SJSA1 (cell line): ENCODE data around the gene NDEL1. TPM values are rescaled to one million over a fixed set of nuclear protein-coding genes. Genes with fewer than 3 reads are reported as not detected.

Experiments used
- DNase-seq, 2 experiments: peaks; one replicate each; pipeline ENCODE4 v3.0.0-alpha.2; 2015 to 2020; ENCODE audit warnings: low spot score in 2 of 2, low read depth in 1 of 2
- H3K27ac ChIP-seq: fragments of 250-450 bp; sonication (Bioruptor Pico); 2 replicates; pipeline ENCODE4 v1.5.1; 2020; ENCODE audit warnings: mild to moderate bottlenecking, moderate library complexity
- H3K27me3 ChIP-seq: fragments of 250-450 bp; sonication (Bioruptor Pico); replicated peaks from 2 replicates; pipeline ENCODE4 v1.5.1; 2020; ENCODE audit warnings: mild to moderate bottlenecking, moderate library complexity
- H3K36me3 ChIP-seq: fragments of 250-450 bp; sonication (Bioruptor Pico); 2 replicates; pipeline ENCODE4 v1.5.1; 2020; ENCODE audit warnings: mild to moderate bottlenecking
- H3K4me1 ChIP-seq: fragments of 250-450 bp; sonication (Bioruptor Pico); replicated peaks from 2 replicates; pipeline ENCODE4 v1.6.1; 2021; ENCODE audit warnings: mild to moderate bottlenecking
- H3K4me3 ChIP-seq: fragments of 250-450 bp; sonication (Bioruptor Pico); 2 replicates; pipeline ENCODE4 v1.5.1; 2020; ENCODE audit warnings: mild to moderate bottlenecking
- H3K9me3 ChIP-seq: fragments of 250-450 bp; sonication (Bioruptor Pico); replicated peaks from 2 replicates; pipeline ENCODE4 v1.5.1; 2020; ENCODE audit warnings: mild to moderate bottlenecking
- total RNA-seq: library from RNA; depleted of rRNA; stranded (reverse); fragments of >200 nt; shearing (Covaris generic); gene quantifications from 2 replicates; pipeline ENCODE4 v1.2.3, GENCODE V29; 2014

Gene NDEL1
- total RNA-seq, 1 experiment from 2014 or later, result 49.7 TPM

DNA sequence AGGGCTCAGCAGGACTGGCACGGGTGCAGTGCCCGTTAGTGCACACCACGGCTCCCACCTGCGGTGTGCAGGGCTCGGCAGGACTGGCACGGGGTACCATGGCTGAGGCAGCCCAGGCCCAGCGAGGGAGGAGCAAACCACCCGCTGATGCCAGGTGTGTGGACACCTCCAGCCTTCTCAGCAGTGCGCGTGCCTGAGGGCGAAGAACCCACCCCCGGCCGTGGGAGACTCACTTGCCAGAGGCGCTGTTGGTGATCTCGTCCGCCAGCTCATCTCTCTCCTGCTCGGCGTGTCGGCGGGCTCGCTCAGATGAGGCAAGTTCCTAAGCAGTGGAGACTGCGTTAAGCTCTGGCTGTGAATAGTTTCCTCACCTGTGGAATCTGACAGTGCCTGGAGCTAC, 45.4 kb downstream of the NDEL1 start:
- Histone ChIP-seq H3K27me3 (no peaks in the 10 kb centered on the region), H3K27ac (no peak overlapping the region), H3K4me1 (no peaks in the 10 kb centered on the region), H3K36me3 (peaks cover 97% of the 10 kb centered on the region), H3K4me3 (no peak overlapping the region), H3K9me3 (0 out of 2 replicates have a peak, but pooled peaks cover 3% of the 10 kb centered on the region)
- no peak for DNase-seq

DNA sequence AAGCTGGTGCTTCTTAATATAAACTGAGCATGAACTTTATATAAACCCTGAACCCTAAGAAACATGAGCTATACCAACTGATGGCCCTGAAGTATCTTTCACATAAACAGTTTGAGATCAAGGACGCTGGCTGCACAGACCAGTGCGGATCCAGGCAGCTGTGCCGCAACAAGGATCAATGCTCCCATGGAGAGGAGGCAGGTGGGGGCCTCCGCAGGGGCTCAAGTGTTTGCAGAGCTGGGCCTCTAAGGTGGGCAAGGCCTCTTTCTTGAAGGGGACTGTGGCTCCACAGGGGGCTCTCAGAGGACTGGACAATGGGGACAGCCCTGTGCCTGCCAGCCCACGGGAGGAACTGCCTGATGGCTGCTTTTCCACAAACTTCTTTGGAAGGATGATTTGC, 46.0 kb downstream of the NDEL1 start:
- Histone ChIP-seq H3K27me3 (no peaks in the 10 kb centered on the region), H3K36me3 (peaks cover 96% of the 10 kb centered on the region), H3K4me3 (no peak overlapping the region), H3K27ac (no peak overlapping the region), H3K9me3 (0 out of 2 replicates have a peak, but pooled peaks cover 3% of the 10 kb centered on the region), H3K4me1 (no peaks in the 10 kb centered on the region)
- DNase-seq, result no peak

DNA sequence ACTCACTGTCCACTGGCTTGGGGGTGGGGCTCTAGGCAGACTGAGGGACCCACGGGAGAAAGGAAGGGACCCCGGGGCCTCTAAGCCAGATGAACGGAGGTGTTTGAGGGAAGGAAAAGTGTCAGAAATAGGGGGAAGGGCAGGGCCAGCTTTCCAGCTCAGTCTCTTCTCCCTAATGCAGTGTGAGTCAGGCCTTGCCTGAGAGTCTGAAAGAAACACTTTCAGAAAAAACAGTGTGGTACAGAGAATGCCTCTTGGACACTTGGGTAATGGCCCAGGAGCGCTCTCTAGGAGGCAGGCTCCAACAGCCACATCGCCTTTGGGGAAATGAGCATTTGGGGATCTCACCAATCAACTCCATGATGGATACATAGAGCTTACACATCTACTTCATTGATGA, 46.9 kb downstream of the NDEL1 start:
- H3K27ac ChIP-seq, result no peak overlapping the region
- H3K27me3 ChIP-seq, result no peaks in the 10 kb centered on the region
- H3K4me3 ChIP-seq, result no peak overlapping the region
- no peak for DNase-seq
- H3K36me3 ChIP-seq, result peaks cover 96% of the 10 kb centered on the region
- H3K4me1 ChIP-seq, result no peaks in the 10 kb centered on the region
- H3K9me3 ChIP-seq, result 0 out of 2 replicates have a peak, but pooled peaks cover 3% of the 10 kb centered on the region

DNA sequence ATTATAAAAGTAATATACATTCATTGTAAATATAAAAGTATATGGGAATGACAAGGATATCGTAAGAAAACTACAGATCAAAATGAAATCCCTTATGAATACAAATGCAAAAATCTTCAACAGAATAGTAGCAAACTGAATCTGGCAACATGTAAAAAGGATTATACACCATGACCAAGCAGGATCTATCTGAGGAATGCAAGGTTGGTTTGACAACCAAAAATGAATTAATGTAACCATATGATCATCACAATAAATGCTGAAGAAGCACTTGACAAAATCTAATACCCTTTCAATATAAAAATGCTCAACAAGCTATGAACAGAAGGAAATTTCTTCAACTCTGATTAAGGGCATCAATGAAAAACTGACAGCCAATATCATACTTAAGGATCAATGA, 48.8 kb downstream of the NDEL1 start:
- no peak for DNase-seq
- peaks cover 96% of the 10 kb centered on the region for H3K36me3 ChIP-seq
- no peaks in the 10 kb centered on the region for H3K27me3 ChIP-seq
- H3K9me3 ChIP-seq, result 0 out of 2 replicates have a peak, but pooled peaks cover 3% of the 10 kb centered on the region
- H3K4me1 ChIP-seq, result peaks cover 4% of the 10 kb centered on the region; the same call in 1 of the 2 replicates
- H3K27ac ChIP-seq, result no peak overlapping the region
- H3K4me3 ChIP-seq, result no peak overlapping the region

DNA sequence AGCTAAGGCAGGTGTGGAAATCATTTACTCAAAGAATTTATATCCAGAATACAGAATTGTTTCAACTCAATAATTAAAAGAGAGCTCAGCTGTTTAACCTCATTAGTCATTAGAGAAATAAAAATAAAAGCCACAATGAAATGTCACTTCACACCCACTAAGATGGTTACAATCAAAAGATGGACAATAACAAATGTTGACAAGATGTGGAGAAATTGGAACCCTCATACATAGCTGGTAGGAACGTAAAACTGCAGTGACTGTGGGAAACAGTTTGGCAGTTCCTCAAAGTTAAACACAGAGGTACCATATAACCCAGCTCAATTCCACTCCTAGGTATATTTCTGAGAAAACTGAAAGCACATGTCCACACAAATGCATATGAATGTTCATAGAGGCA, 49.8 kb downstream of the NDEL1 start:
- no peak overlapping the region for H3K4me3 ChIP-seq
- H3K9me3 ChIP-seq, result 0 out of 2 replicates have a peak, but pooled peaks cover 3% of the 10 kb centered on the region
- peaks cover 96% of the 10 kb centered on the region for H3K36me3 ChIP-seq
- H3K27me3 ChIP-seq, result no peaks in the 10 kb centered on the region
- H3K4me1 ChIP-seq, result peaks cover 4% of the 10 kb centered on the region; the same call in 1 of the 2 replicates
- H3K27ac ChIP-seq, result no peak overlapping the region
- DNase-seq, result no peak

DNA sequence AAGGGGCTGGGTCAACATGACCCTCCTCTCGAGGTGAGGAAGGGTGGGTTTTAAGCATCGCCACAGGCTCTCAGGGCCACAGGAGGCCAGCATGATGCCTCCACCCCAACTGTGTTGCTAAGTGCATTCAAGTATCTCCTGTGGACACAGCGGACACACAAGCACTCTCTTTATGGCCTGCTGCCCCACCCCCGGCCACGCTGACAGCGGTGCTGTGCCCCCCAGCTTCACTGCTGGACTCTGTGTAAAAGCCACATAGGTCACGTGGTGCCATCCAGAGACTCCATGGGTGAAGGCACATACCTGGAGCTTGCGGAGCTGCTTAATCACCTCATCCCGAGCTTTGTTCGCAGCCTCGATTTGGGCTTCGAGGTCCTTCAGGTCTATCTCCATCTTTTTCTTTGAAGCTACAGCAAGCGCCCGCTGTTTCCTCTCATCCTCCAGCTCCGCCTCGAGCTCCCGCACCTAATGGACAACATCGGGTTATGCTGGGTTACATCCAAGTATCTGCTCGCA, 51.5 kb downstream of the NDEL1 start:
- no peak overlapping the region for H3K4me3 ChIP-seq
- peaks cover 4% of the 10 kb centered on the region; the same call in 1 of the 2 replicates for H3K4me1 ChIP-seq
- 0 out of 2 replicates have a peak, but pooled peaks cover 3% of the 10 kb centered on the region for H3K9me3 ChIP-seq
- H3K27me3 ChIP-seq, result no peaks in the 10 kb centered on the region
- peaks cover 96% of the 10 kb centered on the region for H3K36me3 ChIP-seq
- no peak overlapping the region for H3K27ac ChIP-seq
- DNase-seq, result no peak

DNA sequence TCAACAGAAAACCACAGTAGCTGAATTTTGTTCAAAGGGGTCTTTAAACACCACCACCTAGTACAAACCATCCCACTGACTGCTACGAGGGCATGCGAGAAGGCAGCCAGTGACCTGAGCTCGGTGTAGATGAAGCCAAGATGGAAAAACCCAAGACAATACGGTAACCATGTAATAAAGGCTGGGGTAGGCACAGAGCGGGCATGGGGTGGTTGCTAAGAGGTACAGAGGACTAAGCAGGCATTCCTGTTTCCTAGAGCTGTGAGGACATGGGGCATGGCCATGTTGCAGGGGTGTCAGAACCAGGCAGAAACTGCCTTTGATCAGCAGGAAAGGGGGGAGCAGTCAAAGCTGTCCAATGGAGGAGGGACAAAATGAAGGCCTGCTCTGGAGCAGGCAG, 52.1 kb downstream of the NDEL1 start:
- DNase-seq, result no peak
- H3K36me3 ChIP-seq, result peaks cover 96% of the 10 kb centered on the region
- no peak overlapping the region for H3K27ac ChIP-seq
- no peak overlapping the region for H3K4me3 ChIP-seq
- peaks cover 4% of the 10 kb centered on the region; the same call in 1 of the 2 replicates for H3K4me1 ChIP-seq
- no peaks in the 10 kb centered on the region for H3K27me3 ChIP-seq
- H3K9me3 ChIP-seq, result 0 out of 2 replicates have a peak, but pooled peaks cover 3% of the 10 kb centered on the region

DNA sequence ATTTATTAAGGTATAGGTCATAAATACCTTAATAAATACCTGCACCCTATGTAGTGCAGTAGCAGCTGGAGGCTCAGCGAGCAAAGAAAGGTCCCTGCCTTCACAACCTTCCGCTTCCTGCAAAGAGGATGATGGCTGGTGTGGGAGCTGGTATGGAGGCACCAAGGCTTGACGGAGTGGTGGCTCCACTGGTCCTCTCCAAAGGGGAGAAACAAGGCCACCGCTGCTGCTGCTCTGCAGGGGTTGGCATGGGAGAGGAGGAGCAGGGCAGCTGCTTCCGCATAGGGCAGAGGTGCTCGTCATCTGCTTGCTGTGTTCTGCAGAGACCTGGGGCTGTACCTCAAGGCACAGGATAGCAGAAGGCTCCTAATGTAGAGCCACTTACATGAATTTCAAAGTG, 52.8 kb downstream of the NDEL1 start:
- H3K36me3 ChIP-seq, result peaks cover 96% of the 10 kb centered on the region
- 0 out of 2 replicates have a peak, but pooled peaks cover 3% of the 10 kb centered on the region for H3K9me3 ChIP-seq
- H3K27ac ChIP-seq, result no peak overlapping the region; the same call in 1 of the 2 replicates
- H3K4me1 ChIP-seq, result peaks cover 4% of the 10 kb centered on the region; the same call in 1 of the 2 replicates
- no peak overlapping the region for H3K4me3 ChIP-seq
- no peaks in the 10 kb centered on the region for H3K27me3 ChIP-seq
- no peak for DNase-seq

DNA sequence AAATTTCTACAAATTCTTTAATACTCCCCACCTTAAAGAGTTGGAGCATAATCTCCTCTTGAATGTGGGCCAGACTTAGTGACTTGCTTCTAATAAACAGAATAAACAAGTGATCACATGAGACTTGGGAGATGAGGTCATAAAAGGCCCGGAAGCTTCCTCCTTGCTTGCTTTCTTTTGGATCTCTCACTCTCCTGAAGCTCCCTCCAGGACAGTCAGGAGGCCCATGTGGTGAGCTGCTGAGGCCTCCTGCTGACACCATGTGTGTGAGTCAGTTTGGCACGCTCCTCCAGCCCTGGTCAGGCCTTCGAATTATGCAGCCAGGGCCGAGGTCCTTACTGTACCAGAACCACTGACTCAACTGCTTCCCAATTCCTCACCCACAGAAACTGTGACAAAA, 53.2 kb downstream of the NDEL1 start:
- no peak overlapping the region; the same call in 1 of the 2 replicates for H3K27ac ChIP-seq
- peaks cover 4% of the 10 kb centered on the region; the same call in 1 of the 2 replicates for H3K4me1 ChIP-seq
- peak; percentile 63 to 77 for DNase-seq
- no peak overlapping the region for H3K4me3 ChIP-seq
- no peaks in the 10 kb centered on the region for H3K27me3 ChIP-seq
- 0 out of 2 replicates have a peak, but pooled peaks cover 3% of the 10 kb centered on the region for H3K9me3 ChIP-seq
- H3K36me3 ChIP-seq, result peaks cover 94% of the 10 kb centered on the region

DNA sequence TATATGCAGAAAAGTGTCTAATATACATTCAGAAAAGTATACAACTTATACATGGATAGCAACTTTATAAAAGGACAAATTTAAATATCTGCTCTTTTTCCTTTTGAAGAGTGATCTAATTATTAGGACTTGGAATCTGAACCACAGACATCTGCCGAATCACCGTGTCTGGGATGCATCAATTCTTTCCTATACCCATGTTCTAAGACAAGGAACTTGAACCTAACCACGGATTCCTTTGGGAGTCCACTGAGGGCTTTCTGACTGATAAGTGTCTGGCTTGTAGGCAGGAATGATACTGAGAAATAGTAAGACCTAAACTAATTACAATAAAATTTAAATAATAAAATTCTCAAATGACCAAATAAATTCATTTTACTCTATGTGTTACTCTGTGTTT, 54.2 kb downstream of the NDEL1 start:
- H3K27me3 ChIP-seq, result no peaks in the 10 kb centered on the region
- peaks cover 94% of the 10 kb centered on the region for H3K36me3 ChIP-seq
- H3K27ac ChIP-seq, result no peak overlapping the region
- no peak overlapping the region for H3K4me3 ChIP-seq
- H3K9me3 ChIP-seq, result 0 out of 2 replicates have a peak, but pooled peaks cover 3% of the 10 kb centered on the region
- DNase-seq, result no peak
- H3K4me1 ChIP-seq, result peaks cover 4% of the 10 kb centered on the region; the same call in 1 of the 2 replicates

DNA sequence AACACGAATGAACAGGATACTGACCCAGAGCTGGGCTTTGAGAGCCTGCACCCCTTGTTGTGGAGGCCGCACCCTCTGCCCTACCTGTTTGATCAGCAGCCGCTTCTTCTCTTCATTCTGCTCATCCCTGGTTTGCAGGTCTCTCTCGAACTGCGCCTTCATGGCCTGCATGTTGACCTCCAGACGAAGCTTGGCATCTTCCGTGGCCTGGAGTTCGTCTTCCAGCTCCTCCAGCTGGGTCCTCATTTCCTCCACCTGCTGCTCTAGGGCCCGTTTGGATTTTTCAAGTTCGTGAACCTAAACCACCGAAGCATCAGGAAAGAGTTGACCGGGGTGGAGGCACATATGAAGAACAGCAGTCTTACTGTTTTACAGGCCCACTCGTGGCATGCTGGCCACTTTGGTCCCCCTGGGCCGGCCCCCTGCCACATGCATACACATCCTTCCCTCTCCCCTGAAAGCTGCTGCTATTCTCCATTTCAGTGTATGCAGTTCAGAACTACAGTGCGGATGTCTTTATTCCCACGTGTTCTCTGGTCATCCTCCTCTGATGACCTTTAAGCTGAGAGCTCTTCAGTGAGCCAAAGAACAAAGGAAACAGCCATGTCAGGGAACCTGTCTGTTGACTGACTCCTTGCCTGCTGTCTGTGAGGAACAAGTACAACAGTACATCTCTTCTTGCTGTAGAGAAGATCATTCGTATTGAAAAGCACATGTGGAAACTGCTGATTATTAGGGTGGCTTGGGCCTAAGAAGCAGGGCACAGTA, 54.8 kb downstream of the NDEL1 start:
- Histone ChIP-seq H3K36me3 (peaks cover 96% of the 10 kb centered on the region), H3K4me3 (no peak overlapping the region), H3K27ac (no peak overlapping the region), H3K4me1 (peaks cover 4% of the 10 kb centered on the region; the same call in 1 of the 2 replicates), H3K9me3 (0 out of 2 replicates have a peak, but pooled peaks cover 3% of the 10 kb centered on the region), H3K27me3 (no peaks in the 10 kb centered on the region)
- DNase-seq, result no peak

DNA sequence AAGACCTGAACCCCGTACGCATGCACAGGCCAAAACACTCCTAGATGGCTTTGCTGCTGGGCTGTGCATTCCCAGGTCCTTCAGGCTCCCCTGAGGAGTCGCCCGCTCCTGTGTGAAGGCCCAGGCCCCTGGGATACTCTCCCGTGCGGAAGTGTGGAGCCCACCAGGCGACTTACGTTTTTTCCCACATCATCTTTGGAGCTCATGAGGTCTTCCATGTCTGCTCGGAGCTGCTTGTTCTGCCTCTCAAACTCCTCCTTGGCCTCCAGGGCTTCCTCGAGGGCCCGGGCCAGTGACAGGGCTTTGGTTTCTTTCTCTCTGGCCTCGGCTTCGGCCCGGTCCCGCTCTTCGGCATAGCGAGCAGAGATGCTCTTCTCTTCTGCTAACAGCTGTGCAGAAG, 56.4 kb downstream of the NDEL1 start:
- no peaks in the 10 kb centered on the region for H3K27me3 ChIP-seq
- no peaks in the 10 kb centered on the region for H3K9me3 ChIP-seq
- H3K4me3 ChIP-seq, result no peak overlapping the region
- H3K4me1 ChIP-seq, result peaks cover 4% of the 10 kb centered on the region; the same call in 1 of the 2 replicates
- no peak overlapping the region for H3K27ac ChIP-seq
- H3K36me3 ChIP-seq, result peaks cover 94% of the 10 kb centered on the region
- DNase-seq, result no peak

DNA sequence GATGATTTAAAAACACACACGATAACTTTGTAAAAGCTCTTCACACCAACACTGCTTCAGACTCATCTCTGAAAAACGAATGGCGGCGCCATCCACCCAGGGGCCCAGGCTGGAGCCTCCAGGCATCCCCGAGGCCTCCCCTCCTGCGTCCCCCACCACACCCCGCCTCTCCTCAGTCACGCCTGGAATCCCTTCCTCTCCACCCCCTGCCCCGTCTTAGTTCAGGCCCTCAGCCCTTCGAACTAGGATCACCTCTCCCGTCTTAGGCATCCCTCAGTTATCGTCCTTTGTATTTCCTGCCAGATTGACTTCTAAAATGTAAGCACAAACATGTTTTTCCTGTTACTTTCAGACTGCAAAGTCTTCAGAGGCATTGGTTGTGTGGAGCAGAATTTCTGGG, 58.3 kb downstream of the NDEL1 start:
- Histone ChIP-seq H3K9me3 (no peaks in the 10 kb centered on the region), H3K4me1 (peaks cover 3% of the 10 kb centered on the region; the same call in 1 of the 2 replicates), H3K27ac (no peak overlapping the region), H3K27me3 (no peaks in the 10 kb centered on the region), H3K36me3 (peaks cover 89% of the 10 kb centered on the region), H3K4me3 (no peak overlapping the region)
- DNase-seq, result no peak

DNA sequence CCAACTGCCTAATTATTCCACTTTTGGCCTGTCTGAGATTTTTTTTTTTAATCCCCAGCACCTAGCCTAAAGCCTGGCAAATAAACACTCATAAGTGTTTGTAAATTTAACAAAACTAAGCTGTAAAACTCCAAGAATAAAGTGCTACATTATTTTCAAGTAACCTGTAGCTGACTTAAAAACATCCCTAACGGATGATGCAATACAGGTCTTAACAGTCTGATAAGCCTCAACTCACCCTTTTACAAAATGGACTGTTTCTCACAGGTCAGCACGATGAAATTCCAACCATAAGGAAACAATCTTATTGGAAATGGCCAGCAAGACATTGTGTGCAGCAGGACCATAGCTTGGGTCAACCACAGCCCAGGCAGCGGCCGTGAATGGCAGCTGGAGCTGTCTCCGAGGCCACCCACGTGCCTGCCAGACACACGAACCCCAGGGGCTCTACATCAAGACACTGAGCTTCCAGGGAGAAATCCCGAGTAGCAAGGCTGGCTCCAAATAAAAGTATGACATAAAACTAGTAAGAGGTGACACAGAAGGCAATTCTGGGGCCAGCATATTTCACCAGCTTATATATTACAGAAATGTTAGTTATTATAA, 58.9 kb downstream of the NDEL1 start:
- Histone ChIP-seq H3K27me3 (no peaks in the 10 kb centered on the region), H3K4me1 (no peaks in the 10 kb centered on the region), H3K9me3 (no peaks in the 10 kb centered on the region), H3K27ac (no peak overlapping the region), H3K4me3 (no peak overlapping the region), H3K36me3 (peaks cover 89% of the 10 kb centered on the region)
- no peak for DNase-seq
